Small intestine (tissue), 7 donors: ENCODE data around the gene NOTCH1. TPM values are rescaled to one million over a fixed set of nuclear protein-coding genes. Genes with fewer than 3 reads are reported as not detected.
A peak's percentile ranks its signal among the peaks of the same experiment; 100 is the strongest.

ENCODE experiments used
- DNase-seq, 2 donors: peaks; one replicate each; pipeline versions ENCODE4 v3.0.0 to v3.0.0-alpha.2; 2013
- FAIRE-seq: peaks from 2 replicates; lab custom pipeline; 2012; peaks lifted over from hg19 to GRCh38; lab: Jason Lieb, UNC
- H3K27ac ChIP-seq, 3 donors: one replicate each; pipeline ENCODE4 v1.5.1; 2013; ENCODE audit warnings: low read length in 2 of 3, mild to moderate bottlenecking in 2 of 3, control low read depth in 1 of 3, inconsistent platforms in 1 of 3, low read depth in 1 of 3, moderate library complexity in 1 of 3
- H3K27me3 ChIP-seq, 3 donors: one replicate each; pipeline ENCODE4 v1.6.1; 2013; ENCODE audit warnings: low read length in 3 of 3, inconsistent platforms in 1 of 3; ENCODE audit not compliant: control insufficient read depth in 3 of 3, insufficient read depth in 3 of 3
- H3K36me3 ChIP-seq, 3 donors: one replicate each; pipeline ENCODE4 v1.6.1; 2013; ENCODE audit warnings: low read length in 3 of 3, inconsistent platforms in 1 of 3, low read depth in 1 of 3, mild to moderate bottlenecking in 1 of 3, moderate library complexity in 1 of 3; ENCODE audit not compliant: control insufficient read depth in 3 of 3, insufficient read depth in 2 of 3
- H3K4me1 ChIP-seq, 3 donors: one replicate each; pipeline ENCODE4 v1.6.1; 2013; ENCODE audit warnings: low read length in 2 of 3, inconsistent platforms in 1 of 3, low read depth in 1 of 3, mild to moderate bottlenecking in 1 of 3, moderate library complexity in 1 of 3; ENCODE audit not compliant: control insufficient read depth in 3 of 3, insufficient read depth in 2 of 3
- H3K4me3 ChIP-seq, 3 donors: one replicate each; pipeline ENCODE4 v1.5.1; 2013; ENCODE audit warnings: low read length in 3 of 3, control low read depth in 1 of 3, inconsistent platforms in 1 of 3, low read depth in 1 of 3, mild to moderate bottlenecking in 1 of 3, moderate library complexity in 1 of 3
- H3K9me3 ChIP-seq, 2 donors: one replicate each; pipeline ENCODE4 v1.6.1; 2013; ENCODE audit warnings: low read depth in 1 of 2, low read length in 1 of 2; ENCODE audit not compliant: control insufficient read depth in 2 of 2, insufficient read depth in 1 of 2
- WGBS, 3 donors: extraction: QIAGEN DNeasy Blood & Tissue Kit; methylation state at CpG; one replicate each; pipeline ENCODE4 v1.1.7; 2013; 5-methylcytosine and 5-hydroxymethylcytosine counted together
- polyA plus RNA-seq, 4 donors: library from polyadenylated mRNA; stranded (reverse) in 3 of 4; unstranded in 1 of 4; fragments of 200-250 nt in 3 of 4; fragments of 120-200 nt in 1 of 4; gene quantifications; one replicate each; pipeline versions ENCODE4 v1.2.1 to v1.2.3, GENCODE V29; 2013
- donor health status: healthy with polysubstance abuse.
- donor health status: control.
- donor health status: control.
- donor health status: Bipolar disorder and iron deficiency.
- donor health status: healthy.

Gene NOTCH1
- polyA plus RNA-seq, 4 donors: 1.8 to 19.8 (median 7.3) TPM

DNA sequence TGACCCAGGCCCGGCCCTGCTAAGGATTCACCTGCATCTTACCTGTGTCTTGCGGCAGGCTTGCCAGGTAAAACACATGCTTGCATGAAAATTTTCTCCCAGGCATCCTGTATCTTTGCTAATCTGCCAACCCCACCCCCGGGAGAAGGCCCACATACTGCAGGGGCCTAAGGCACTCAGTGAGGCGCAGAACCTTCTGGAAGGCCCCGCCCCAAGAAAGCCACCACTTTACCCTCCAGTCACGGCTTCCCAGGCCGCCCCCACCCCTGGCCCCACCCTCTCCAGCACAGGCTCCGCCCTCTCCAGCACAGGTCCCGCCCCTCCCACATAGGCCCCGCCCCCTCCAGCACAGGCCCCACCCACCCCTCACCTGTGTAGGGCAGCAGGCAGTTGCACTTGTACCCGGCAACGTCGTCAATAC, 33.2 kb downstream of the NOTCH1 start:
- peak overlapping the region in 2 of 3 donors; percentile 37 to 72 for H3K27ac ChIP-seq
- no peak for FAIRE-seq
- WGBS, 3 donors: 59 to 76% (median 75%) methylated on average over 12 to 13 of the region's 13 CpGs
- no peak for DNase-seq
- H3K9me3 ChIP-seq: no peaks in the 10 kb centered on the region
- no peaks in the 10 kb centered on the region for H3K27me3 ChIP-seq
- no peak overlapping the region for H3K4me3 ChIP-seq
- peaks cover 30 to 99% (median 34%) of the 10 kb centered on the region in 3 donors for H3K36me3 ChIP-seq
- no peaks in the 10 kb centered on the region for H3K4me1 ChIP-seq

DNA sequence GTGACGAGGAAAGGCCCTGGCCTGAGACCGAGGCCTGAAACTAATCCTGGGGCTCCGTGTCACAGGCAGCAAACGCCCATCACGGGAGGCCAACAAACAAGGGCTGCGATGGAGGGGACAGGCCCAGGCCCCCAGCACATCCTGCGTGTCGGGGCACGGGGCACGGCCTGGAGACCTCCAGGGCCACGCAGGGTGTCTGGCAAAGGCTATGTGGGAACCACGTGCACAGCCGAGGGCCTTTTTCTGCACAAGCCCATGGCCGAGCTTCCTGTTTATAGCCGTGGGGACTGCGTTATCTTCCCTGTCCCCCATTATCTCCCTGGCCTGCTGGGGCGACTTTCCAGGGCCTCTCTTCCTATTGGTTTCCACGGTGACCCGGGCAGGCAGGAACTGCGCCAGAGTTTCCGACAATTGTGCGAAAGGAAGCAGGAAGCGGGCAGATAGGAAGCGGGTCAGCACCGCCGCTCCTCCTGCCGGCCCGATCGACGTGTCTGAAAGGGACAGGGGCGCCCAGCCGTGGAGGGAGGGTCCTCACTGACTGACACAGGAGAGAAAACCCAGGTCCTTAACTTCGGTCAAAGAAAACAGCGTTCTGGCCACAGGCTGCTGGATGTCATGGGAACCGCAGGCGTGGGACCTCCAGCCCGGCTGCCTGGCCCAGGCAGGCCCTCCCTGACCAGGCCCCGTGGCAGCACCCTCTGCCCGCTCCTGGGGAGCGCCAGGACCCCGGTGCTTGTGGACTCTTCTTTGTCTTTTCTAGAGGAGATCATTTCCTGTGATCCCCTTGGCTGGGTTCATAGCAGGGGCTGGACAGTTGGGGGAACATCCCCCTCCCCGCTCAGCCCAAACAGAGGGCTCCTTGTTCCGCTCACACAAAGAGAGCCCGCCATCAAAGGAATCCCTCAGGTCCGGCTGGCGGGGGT, 33.9 kb downstream of the NOTCH1 start:
- Histone ChIP-seq H3K36me3 (peaks cover 30 to 99% (median 37%) of the 10 kb centered on the region in 3 donors), H3K4me3 (no peak overlapping the region), H3K27me3 (no peaks in the 10 kb centered on the region), H3K4me1 (no peaks in the 10 kb centered on the region), H3K9me3 (no peaks in the 10 kb centered on the region), H3K27ac (peak overlapping the region in 2 of 3 donors; percentile 37 to 72)
- no peak for FAIRE-seq
- no peak for DNase-seq
- 83 to 94% (median 90%) methylated on average over 46 of the region's 46 CpGs for WGBS, 3 donors

DNA sequence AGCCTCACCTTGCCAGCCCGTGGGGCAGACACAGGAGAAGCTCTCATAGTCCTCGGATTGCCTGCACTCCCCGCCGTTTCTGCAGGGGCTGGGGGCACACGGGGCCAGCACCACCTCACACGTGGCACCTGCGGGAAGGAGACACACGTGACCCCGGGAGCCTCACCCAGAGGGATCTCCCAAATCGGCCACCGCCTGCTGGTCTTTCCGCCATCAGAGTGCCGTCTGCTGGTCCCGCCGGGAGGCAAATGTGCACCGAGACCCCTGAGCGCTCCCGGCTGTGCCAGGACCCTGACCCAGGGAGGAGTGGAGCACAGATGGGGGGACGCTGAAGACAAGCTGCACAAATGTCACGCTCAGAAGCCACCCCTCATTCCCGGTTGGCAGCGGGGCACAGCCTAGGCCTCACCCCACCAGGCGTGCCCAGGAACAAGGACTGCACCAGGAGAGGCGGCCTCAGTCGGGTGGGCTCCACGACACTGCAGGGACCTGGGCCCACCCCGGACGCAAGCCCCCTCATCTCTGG, 34.6 kb downstream of the NOTCH1 start:
- DNase-seq: no peak
- WGBS, 3 donors: 84 to 93% (median 92%) methylated on average over 27 to 28 of the region's 28 CpGs
- H3K4me3 ChIP-seq: no peak overlapping the region
- no peaks in the 10 kb centered on the region for H3K9me3 ChIP-seq
- no peak for FAIRE-seq
- peak overlapping the region in 2 of 3 donors; percentile 28 to 72 for H3K27ac ChIP-seq
- no peaks in the 10 kb centered on the region for H3K4me1 ChIP-seq
- no peaks in the 10 kb centered on the region for H3K27me3 ChIP-seq
- peaks cover 26 to 99% (median 39%) of the 10 kb centered on the region in 3 donors for H3K36me3 ChIP-seq

DNA sequence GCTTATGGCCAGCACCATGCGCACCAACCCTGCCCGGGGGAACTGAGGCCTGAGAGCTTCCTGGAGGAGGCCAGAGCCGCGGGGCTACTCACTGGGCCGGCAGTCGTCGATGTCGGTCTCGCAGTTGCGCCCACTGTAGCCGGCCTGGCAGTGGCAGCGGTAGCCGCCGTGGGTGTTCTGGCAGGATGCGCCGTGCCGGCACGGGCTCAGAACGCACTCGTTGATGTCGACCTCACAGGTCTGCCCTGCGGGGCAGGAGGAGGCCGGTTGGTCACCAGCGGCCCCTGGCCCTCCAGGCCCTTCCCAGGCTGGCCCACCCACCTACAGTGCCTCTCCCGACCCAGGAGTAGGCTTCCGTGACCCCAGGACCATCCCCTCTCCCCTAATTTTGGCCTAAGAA, 35.3 kb downstream of the NOTCH1 start:
- H3K4me3 ChIP-seq: no peak overlapping the region
- H3K36me3 ChIP-seq: peaks cover 29 to 99% (median 40%) of the 10 kb centered on the region in 3 donors
- peak overlapping the region in 1 of 3 donors; percentile 72 for H3K27ac ChIP-seq
- no peaks in the 10 kb centered on the region for H3K9me3 ChIP-seq
- H3K4me1 ChIP-seq: no peaks in the 10 kb centered on the region
- H3K27me3 ChIP-seq: no peaks in the 10 kb centered on the region
- FAIRE-seq (no peak), DNase-seq (no peak)
- WGBS, 3 donors: 89 to 94% (median 94%) methylated on average over 26 of the region's 26 CpGs

DNA sequence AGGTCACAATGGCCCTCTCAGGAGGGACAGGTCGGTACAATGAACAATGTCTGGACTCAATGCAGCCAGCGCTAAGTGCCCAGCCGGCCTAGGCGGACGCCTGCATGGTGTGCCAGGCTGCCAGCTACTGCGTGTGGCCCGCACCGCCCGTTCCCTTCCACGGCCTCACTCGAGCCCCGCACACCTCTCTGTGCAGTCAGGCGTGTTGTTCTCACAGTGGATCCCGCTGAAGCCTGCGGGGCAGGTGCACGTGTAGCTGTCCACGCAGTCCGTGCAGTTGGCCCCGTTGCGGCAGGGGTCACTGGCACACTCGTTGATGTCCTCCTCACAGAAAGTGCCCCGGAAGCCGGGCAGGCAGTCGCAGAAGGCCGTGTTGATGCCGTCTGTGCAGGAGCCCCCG, 36.3 kb downstream of the NOTCH1 start:
- Histone ChIP-seq H3K36me3 (peaks cover 28 to 99% (median 44%) of the 10 kb centered on the region in 3 donors), H3K4me3 (no peak overlapping the region), H3K27me3 (no peaks in the 10 kb centered on the region), H3K27ac (peak overlapping the region in 1 of 3 donors; percentile 0), H3K9me3 (no peaks in the 10 kb centered on the region), H3K4me1 (no peaks in the 10 kb centered on the region)
- WGBS, 3 donors: 90 to 93% (median 91%) methylated on average over 27 of the region's 27 CpGs
- DNase-seq (no peak), FAIRE-seq (no peak)

DNA sequence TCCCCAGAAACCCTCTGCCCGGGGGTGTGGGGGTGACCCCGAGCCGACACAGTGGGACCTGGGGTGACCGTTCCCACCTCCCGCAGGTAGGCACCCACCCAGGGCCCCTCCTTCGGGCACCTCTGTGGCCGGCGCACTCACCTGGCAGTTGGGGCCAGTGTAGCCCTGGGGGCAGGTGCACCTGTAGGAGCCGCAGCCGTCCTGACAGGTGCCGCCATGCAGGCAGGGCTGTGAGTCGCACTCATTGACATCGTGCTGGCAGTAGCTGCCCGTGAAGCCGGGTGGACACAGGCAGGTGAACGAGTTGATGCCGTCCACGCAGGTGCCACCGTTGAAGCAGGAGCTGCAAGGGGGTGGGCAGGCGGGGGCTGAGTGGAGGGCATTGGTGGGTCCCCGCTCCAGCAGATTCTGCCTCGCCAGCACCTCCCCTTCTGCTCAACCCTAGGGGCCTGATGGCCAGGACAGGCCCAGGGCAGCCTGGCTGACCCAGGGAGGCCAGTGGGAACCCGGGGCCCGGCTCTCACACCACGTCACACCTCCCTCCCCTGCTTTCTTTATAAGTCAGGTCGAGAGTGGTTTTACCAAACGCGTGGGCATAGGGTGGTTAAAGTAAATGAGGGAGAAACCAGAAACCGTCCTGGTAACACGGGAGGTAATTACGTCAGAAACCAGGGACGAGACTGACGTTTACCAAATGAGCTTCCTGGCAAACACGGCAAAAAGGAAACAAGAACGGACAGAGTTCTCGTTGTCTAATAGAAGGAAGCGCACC, 36.9 kb downstream of the NOTCH1 start:
- H3K4me3 ChIP-seq: no peak overlapping the region
- no peaks in the 10 kb centered on the region for H3K4me1 ChIP-seq
- H3K36me3 ChIP-seq: peaks cover 25 to 99% (median 46%) of the 10 kb centered on the region in 3 donors
- peak overlapping the region in 1 of 3 donors; percentile 0 for H3K27ac ChIP-seq
- no peaks in the 10 kb centered on the region for H3K9me3 ChIP-seq
- no peaks in the 10 kb centered on the region for H3K27me3 ChIP-seq
- 85 to 87% (median 87%) methylated on average over 35 to 37 of the region's 37 CpGs for WGBS, 3 donors
- no peak for DNase-seq
- FAIRE-seq: no peak

DNA sequence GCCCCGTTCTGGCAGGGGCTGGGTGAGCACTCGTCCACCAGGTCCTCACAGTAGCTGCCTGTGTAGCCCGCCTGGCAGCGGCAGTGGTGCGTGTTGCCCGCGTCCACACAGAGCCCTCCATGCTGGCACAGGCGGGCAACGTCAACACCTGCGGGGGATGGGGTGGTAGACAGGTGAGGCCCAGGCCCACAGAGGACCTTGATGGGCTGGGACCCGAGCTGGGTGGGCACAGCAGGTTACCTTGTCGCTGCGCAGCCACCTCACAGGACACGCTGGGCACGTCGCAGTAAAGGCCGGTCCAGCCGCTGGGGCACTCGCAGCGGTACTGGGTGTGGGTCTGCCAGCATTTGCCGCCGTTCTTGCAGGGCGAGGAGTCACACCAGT, 37.9 kb downstream of the NOTCH1 start:
- H3K27ac ChIP-seq: no peak overlapping the region
- no peak for FAIRE-seq
- no peaks in the 10 kb centered on the region for H3K27me3 ChIP-seq
- 94 to 95% (median 95%) methylated on average over 20 to 23 of the region's 23 CpGs for WGBS, 3 donors
- no peaks in the 10 kb centered on the region for H3K9me3 ChIP-seq
- DNase-seq: no peak
- H3K4me1 ChIP-seq: no peaks in the 10 kb centered on the region
- no peak overlapping the region for H3K4me3 ChIP-seq
- peaks cover 34 to 99% (median 53%) of the 10 kb centered on the region in 3 donors for H3K36me3 ChIP-seq
